PC-9 (cell line): ENCODE measurements around the gene FBXO38. TPM values are rescaled to one million over a fixed set of nuclear protein-coding genes. Genes with fewer than 3 reads are reported as not detected.

Experiments used
- BruUV-seq: library from RNA; stranded (reverse); fragments of 400-500 nt; replicated peaks from 2 replicates; lab custom pipeline; 2021; lab: Mats Ljungman, UMichigan
- CTCF ChIA-PET: fragments of 300-600 bp; sonication (Branson Sonifier 250); formaldehyde crosslinking; loops from one replicate; lab custom pipeline; 2022; ENCODE audit warnings: antibody characterized with exemption; lab: Charles Lee
- POLR2A ChIA-PET: fragments of 300-600 bp; sonication (Branson Sonifier 250); formaldehyde crosslinking; loops from one replicate; lab custom pipeline; 2022; ENCODE audit warnings: antibody characterized with exemption; ENCODE audit not compliant: unreplicated experiment; lab: Charles Lee
- DNase-seq, 2 experiments: peaks; one replicate each; pipeline versions ENCODE4 v3.0.0 to v3.0.0-alpha.2; 2015 to 2022; ENCODE audit warnings: mixed read lengths in 1 of 2
- H2AFZ ChIP-seq: fragments of 200-600 bp; sonication (generic); 2 replicates; pipeline ENCODE4 v1.8.1; 2017; ENCODE audit warnings: antibody characterized with exemption
- H3F3A ChIP-seq: fragments of 200-600 bp; sonication (generic); 2 replicates; pipeline ENCODE4 v1.8.1; 2017; ENCODE audit warnings: antibody characterized with exemption, mild to moderate bottlenecking, low read depth; ENCODE audit not compliant: insufficient read depth
- H3K27ac ChIP-seq: fragments of 200-600 bp; sonication (generic); 2 replicates; pipeline ENCODE4 v1.6.1; 2016; ENCODE audit warnings: mixed run types
- H3K27me3 ChIP-seq: fragments of 200-600 bp; sonication (generic); 2 replicates; pipeline ENCODE4 v1.6.1; 2016; ENCODE audit warnings: low read depth, mixed run types; ENCODE audit not compliant: insufficient read depth
- H3K36me3 ChIP-seq: fragments of 200-600 bp; sonication (generic); 2 replicates; pipeline ENCODE4 v1.6.1; 2016; ENCODE audit warnings: low read depth, mixed run types
- H3K4me1 ChIP-seq: fragments of 200-600 bp; sonication (generic); replicated peaks from 2 replicates; pipeline ENCODE4 v1.6.1; 2016; ENCODE audit warnings: mixed run types; ENCODE audit not compliant: insufficient read depth
- H3K4me2 ChIP-seq: fragments of 200-600 bp; sonication (generic); 2 replicates; pipeline ENCODE4 v1.6.1; 2017; ENCODE audit warnings: mixed run types
- H3K4me3 ChIP-seq: fragments of 200-600 bp; sonication (generic); 2 replicates; pipeline ENCODE4 v1.6.1; 2016; ENCODE audit warnings: mixed run types
- H3K79me2 ChIP-seq: fragments of 200-600 bp; sonication (generic); 2 replicates; pipeline ENCODE4 v1.6.1; 2017; ENCODE audit warnings: low read depth, mixed run types
- H3K9me2 ChIP-seq: fragments of 200-600 bp; sonication (generic); 2 replicates; pipeline ENCODE4 v1.8.1; 2017; ENCODE audit warnings: mild to moderate bottlenecking; ENCODE audit not compliant: insufficient read depth
- H3K9me3 ChIP-seq: fragments of 200-600 bp; sonication (generic); 2 replicates; pipeline ENCODE4 v1.8.1; 2016; ENCODE audit warnings: low read depth; ENCODE audit not compliant: insufficient read depth
- H4K20me1 ChIP-seq: fragments of 200-600 bp; sonication (generic); 2 replicates; pipeline ENCODE4 v1.8.1; 2017; ENCODE audit not compliant: insufficient read depth
- EZH2 ChIP-seq: fragments of 200-600 bp; sonication (generic); IDR thresholded peaks from 2 replicates; pipeline ENCODE4 v1.8.0; 2017; ENCODE audit warnings: antibody characterized with exemption, low read depth
- intact Hi-C: fragments of 100-400 bp; cut with micrococcal nuclease; formaldehyde crosslinking; loops from one replicate; pipeline ENCODE4 v1.10.0; 2022; ENCODE audit not compliant: unreplicated experiment
- total RNA-seq: library from RNA; stranded (reverse); gene quantifications from 2 replicates; pipeline ENCODE4 v1.2.3, GENCODE V29; 2021
- TF ChIP-seq, protein P1 (sequence below): fragments of 200-600 bp; sonication (generic); conservative IDR thresholded peaks from 2 replicates; pipeline ENCODE4 v1.6.1; 2017; ENCODE audit warnings: mixed run types, antibody characterized with exemption, mild to moderate bottlenecking, moderate library complexity

The FBXO38 gene
- total RNA-seq, 1 experiment from 2014 or later, result 49.8 TPM

DNA sequence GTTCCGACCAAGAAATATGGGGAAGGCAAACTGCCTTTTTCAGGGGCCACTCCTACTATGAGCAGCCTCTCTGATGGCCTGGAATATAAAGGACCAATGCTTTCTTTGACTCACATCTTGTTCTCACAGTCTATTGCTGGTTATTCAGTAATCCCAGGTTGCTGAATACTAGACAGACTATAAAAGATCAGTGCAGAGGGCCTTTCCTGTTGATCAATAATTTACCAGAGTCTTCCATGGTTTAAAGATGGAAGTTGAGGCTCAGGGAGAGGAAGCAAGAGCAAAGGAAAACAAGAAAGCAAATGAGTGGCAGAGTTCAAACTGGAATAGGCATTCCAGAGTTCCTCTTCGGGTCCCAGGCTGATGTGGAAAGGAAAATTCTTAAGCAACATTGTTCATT lies 62.9 kb downstream of the FBXO38 start:
- H3K9me2 ChIP-seq, result no peaks in the 10 kb centered on the region; the same call in 1 of the 2 replicates
- no peaks in the 10 kb centered on the region for H3K4me1 ChIP-seq
- BruUV-seq, result no TSS peak
- no peak overlapping the region for H3K4me3 ChIP-seq
- no peak for DNase-seq
- H3K27me3 ChIP-seq, result no peaks in the 10 kb centered on the region
- POLR2A ChIA-PET, result no interaction called here
- CTCF ChIA-PET, result no interaction called here
- H3K27ac ChIP-seq, result no peak overlapping the region
- H3K9me3 ChIP-seq, result no peaks in the 10 kb centered on the region
- H3F3A ChIP-seq, result no peaks in the 10 kb centered on the region; the same call in 1 of the 2 replicates
- no peak for TF ChIP-seq EZH2
- TF ChIP-seq, protein P1, sequence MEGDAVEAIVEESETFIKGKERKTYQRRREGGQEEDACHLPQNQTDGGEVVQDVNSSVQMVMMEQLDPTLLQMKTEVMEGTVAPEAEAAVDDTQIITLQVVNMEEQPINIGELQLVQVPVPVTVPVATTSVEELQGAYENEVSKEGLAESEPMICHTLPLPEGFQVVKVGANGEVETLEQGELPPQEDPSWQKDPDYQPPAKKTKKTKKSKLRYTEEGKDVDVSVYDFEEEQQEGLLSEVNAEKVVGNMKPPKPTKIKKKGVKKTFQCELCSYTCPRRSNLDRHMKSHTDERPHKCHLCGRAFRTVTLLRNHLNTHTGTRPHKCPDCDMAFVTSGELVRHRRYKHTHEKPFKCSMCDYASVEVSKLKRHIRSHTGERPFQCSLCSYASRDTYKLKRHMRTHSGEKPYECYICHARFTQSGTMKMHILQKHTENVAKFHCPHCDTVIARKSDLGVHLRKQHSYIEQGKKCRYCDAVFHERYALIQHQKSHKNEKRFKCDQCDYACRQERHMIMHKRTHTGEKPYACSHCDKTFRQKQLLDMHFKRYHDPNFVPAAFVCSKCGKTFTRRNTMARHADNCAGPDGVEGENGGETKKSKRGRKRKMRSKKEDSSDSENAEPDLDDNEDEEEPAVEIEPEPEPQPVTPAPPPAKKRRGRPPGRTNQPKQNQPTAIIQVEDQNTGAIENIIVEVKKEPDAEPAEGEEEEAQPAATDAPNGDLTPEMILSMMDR, result no peak
- H4K20me1 ChIP-seq, result no peaks in the 10 kb centered on the region
- 0 out of 2 replicates have a peak, but pooled peaks cover 3% of the 10 kb centered on the region for H3K36me3 ChIP-seq
- H3K4me2 ChIP-seq, result no peak overlapping the region
- intact Hi-C loops, result no loop called here
- H3K79me2 ChIP-seq, result no peaks in the 10 kb centered on the region
- no peak overlapping the region for H2AFZ ChIP-seq

DNA sequence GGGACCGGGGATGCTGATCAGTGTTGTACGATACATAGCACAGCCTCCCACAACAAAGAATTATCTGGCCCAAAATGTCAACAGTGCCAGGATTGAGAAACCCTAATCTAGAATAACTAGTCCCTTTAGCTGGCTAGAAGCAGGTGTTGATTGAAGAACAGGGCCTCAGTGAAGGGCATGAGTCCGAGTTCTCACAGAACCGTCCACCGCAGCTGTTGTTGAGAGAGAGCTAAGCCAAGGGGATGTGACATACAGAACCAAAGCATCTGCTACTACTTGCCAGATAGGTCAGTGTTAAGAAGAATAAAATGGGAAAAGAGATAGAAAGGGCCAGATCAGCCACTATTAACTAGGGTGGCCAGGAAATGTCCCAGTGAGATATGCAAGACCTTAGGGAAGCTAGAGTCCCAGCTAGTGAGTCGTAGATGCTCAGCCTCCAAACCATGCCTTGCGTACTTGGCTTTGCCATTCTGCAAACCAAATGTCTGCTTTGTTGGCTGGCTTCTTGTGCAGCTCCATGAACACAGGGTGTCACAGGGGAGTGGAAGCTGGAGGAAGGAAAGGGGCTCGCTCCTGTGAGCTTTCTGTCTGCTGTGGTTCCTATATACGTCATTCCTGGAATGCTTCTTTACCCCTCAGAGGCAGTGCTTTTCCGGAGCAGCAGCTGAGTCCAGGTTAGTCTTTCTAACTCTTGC lies 68.9 kb downstream of the FBXO38 start:
- POLR2A ChIA-PET, result no interaction called here
- Histone ChIP-seq H3K9me3 (no peaks in the 10 kb centered on the region), H3K4me2 (no peak overlapping the region), H3K9me2 (no peaks in the 10 kb centered on the region; the same call in 1 of the 2 replicates), H3K4me1 (no peaks in the 10 kb centered on the region), H4K20me1 (no peaks in the 10 kb centered on the region), H3F3A (no peaks in the 10 kb centered on the region), H3K4me3 (no peak overlapping the region), H3K27me3 (no peaks in the 10 kb centered on the region), H2AFZ (no peak overlapping the region), H3K79me2 (no peaks in the 10 kb centered on the region), H3K27ac (no peak overlapping the region), H3K36me3 (no peaks in the 10 kb centered on the region)
- intact Hi-C loops, result no loop called here
- CTCF ChIA-PET, result interaction anchor here (1.3 kb wide), 1 partner anchor 278 kb away, joined by 3 read pairs; no protein-coding TSS in a partner anchor
- no peak for DNase-seq
- TF ChIP-seq EZH2, result no peak
- TF ChIP-seq, protein P1, result no peak
- no TSS peak for BruUV-seq

DNA sequence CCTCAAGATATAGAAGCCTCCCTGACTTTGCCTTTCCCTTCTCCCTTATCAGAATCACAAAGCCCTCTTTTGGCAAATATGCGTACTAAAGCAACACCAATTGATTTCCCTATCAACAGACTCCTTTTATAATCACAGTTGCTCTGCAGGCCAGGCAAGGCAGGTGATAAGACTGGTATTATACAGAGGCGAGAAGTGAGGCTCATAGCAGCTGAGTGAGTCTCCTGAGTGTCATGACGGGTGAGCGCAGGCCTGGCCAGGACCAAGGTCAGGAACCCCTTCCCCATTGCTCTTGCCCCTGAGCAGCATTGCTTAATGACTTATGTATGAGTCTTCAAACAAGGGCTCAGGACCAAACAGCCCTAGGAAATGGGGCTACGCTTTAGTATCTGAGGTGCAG lies 70.8 kb downstream of the FBXO38 start:
- TF ChIP-seq EZH2, result no peak
- TF ChIP-seq, protein P1, result no peak
- POLR2A ChIA-PET, result no interaction called here

More for the DNA sequence above, 70.8 kb downstream of the FBXO38 start:
- Histone ChIP-seq H3K36me3 (no peaks in the 10 kb centered on the region), H2AFZ (no peak overlapping the region), H3F3A (no peaks in the 10 kb centered on the region), H4K20me1 (no peaks in the 10 kb centered on the region), H3K79me2 (no peaks in the 10 kb centered on the region), H3K27ac (no peak overlapping the region), H3K4me1 (no peaks in the 10 kb centered on the region), H3K9me3 (no peaks in the 10 kb centered on the region), H3K9me2 (no peaks in the 10 kb centered on the region; the same call in 1 of the 2 replicates), H3K4me3 (no peak overlapping the region), H3K4me2 (no peak overlapping the region), H3K27me3 (no peaks in the 10 kb centered on the region)
- DNase-seq, result no peak
- intact Hi-C loops, result no loop called here
- CTCF ChIA-PET, result no interaction called here
- no TSS peak for BruUV-seq
